ENCODE results near the gene DCTD. TPM values are rescaled to one million over a fixed set of nuclear protein-coding genes. Genes with fewer than 3 reads are reported as not detected.

DCTD gene
- total and polyA plus RNA-seq, 2 of the 13 experiments (the other 11 are each of a cell fraction or from before 2014, with no cell fraction given), result 85.1 to 95.3 TPM

DNA sequence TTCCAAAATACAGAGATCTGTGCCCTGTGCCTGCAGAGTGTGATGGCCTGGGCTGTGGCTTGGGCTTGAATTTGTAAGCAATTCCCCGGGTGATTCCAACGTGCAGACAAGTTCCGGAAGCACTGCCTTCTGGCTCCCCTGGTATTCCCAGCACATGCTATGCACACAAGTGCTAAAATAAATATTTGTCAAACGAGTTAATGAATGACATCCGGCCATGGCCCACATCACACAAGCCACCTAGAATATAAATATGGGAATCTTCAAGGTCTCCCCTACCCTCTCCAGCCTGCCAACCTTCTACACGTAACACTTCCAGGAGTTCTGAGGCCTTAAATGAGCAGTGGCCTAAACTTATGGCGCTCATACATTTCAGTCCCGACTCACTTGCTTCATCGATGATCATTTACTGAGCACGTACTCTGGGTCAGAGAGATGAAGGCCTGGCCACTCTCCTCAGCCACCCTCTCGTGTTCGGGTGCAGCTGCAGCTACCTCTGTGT lies 21.3 kb downstream of the DCTD start (continued):
- TF ChIP-seq, protein P1, sequence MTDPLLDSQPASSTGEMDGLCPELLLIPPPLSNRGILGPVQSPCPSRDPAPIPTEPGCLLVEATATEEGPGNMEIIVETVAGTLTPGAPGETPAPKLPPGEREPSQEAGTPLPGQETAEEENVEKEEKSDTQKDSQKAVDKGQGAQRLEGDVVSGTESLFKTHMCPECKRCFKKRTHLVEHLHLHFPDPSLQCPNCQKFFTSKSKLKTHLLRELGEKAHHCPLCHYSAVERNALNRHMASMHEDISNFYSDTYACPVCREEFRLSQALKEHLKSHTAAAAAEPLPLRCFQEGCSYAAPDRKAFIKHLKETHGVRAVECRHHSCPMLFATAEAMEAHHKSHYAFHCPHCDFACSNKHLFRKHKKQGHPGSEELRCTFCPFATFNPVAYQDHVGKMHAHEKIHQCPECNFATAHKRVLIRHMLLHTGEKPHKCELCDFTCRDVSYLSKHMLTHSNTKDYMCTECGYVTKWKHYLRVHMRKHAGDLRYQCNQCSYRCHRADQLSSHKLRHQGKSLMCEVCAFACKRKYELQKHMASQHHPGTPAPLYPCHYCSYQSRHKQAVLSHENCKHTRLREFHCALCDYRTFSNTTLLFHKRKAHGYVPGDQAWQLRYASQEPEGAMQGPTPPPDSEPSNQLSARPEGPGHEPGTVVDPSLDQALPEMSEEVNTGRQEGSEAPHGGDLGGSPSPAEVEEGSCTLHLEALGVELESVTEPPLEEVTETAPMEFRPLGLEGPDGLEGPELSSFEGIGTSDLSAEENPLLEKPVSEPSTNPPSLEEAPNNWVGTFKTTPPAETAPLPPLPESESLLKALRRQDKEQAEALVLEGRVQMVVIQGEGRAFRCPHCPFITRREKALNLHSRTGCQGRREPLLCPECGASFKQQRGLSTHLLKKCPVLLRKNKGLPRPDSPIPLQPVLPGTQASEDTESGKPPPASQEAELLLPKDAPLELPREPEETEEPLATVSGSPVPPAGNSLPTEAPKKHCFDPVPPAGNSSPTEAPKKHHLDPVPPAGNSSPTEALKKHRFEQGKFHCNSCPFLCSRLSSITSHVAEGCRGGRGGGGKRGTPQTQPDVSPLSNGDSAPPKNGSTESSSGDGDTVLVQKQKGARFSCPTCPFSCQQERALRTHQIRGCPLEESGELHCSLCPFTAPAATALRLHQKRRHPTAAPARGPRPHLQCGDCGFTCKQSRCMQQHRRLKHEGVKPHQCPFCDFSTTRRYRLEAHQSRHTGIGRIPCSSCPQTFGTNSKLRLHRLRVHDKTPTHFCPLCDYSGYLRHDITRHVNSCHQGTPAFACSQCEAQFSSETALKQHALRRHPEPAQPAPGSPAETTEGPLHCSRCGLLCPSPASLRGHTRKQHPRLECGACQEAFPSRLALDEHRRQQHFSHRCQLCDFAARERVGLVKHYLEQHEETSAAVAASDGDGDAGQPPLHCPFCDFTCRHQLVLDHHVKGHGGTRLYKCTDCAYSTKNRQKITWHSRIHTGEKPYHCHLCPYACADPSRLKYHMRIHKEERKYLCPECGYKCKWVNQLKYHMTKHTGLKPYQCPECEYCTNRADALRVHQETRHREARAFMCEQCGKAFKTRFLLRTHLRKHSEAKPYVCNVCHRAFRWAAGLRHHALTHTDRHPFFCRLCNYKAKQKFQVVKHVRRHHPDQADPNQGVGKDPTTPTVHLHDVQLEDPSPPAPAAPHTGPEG (CRISPR knock-in tag; IDR thresholded peaks at IDR 0.05), result no peak
- TF ChIP-seq SP2 (CRISPR knock-in tag; IDR thresholded peaks at IDR 0.05), result no peak
- TF ChIP-seq, protein P2, sequence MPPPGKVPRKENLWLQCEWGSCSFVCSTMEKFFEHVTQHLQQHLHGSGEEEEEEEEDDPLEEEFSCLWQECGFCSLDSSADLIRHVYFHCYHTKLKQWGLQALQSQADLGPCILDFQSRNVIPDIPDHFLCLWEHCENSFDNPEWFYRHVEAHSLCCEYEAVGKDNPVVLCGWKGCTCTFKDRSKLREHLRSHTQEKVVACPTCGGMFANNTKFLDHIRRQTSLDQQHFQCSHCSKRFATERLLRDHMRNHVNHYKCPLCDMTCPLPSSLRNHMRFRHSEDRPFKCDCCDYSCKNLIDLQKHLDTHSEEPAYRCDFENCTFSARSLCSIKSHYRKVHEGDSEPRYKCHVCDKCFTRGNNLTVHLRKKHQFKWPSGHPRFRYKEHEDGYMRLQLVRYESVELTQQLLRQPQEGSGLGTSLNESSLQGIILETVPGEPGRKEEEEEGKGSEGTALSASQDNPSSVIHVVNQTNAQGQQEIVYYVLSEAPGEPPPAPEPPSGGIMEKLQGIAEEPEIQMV (CRISPR knock-in tag; IDR thresholded peaks at IDR 0.05; ENCODE audit: low read depth), result no peak
- TF ChIP-seq, protein P3, sequence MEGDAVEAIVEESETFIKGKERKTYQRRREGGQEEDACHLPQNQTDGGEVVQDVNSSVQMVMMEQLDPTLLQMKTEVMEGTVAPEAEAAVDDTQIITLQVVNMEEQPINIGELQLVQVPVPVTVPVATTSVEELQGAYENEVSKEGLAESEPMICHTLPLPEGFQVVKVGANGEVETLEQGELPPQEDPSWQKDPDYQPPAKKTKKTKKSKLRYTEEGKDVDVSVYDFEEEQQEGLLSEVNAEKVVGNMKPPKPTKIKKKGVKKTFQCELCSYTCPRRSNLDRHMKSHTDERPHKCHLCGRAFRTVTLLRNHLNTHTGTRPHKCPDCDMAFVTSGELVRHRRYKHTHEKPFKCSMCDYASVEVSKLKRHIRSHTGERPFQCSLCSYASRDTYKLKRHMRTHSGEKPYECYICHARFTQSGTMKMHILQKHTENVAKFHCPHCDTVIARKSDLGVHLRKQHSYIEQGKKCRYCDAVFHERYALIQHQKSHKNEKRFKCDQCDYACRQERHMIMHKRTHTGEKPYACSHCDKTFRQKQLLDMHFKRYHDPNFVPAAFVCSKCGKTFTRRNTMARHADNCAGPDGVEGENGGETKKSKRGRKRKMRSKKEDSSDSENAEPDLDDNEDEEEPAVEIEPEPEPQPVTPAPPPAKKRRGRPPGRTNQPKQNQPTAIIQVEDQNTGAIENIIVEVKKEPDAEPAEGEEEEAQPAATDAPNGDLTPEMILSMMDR (CRISPR knock-in tag; IDR thresholded peaks at IDR 0.05), result 0 out of 2 replicates have a peak, but pooled peaks have one; percentile 17
- peak; percentile 45; the same call in 1 of the 2 replicates for TF ChIP-seq SP5 (CRISPR knock-in tag; IDR thresholded peaks at IDR 0.05; ENCODE audit: borderline replicate concordance, low read depth)
- TF ChIP-seq NBN (conservative IDR thresholded peaks at IDR 0.05), result no peak
- TF ChIP-seq ZNF367 (CRISPR knock-in tag; IDR thresholded peaks at IDR 0.05; ENCODE audit: borderline replicate concordance), result no peak
- no peak; the same call in 1 of the 2 replicates for TF ChIP-seq SIX1 (CRISPR knock-in tag; IDR thresholded peaks at IDR 0.05; ENCODE audit: borderline replicate concordance)
- no peak for TF ChIP-seq CEBPG (CRISPR knock-in tag; IDR thresholded peaks at IDR 0.05)
- TF ChIP-seq, protein P4, sequence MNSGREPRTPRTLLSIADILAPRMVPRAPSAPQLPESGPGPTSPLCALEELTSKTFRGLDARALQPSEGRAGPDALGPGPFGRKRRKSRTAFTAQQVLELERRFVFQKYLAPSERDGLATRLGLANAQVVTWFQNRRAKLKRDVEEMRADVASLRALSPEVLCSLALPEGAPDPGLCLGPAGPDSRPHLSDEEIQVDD (CRISPR knock-in tag; IDR thresholded peaks at IDR 0.05; ENCODE audit: borderline replicate concordance), result no peak
- TF ChIP-seq, protein P5, sequence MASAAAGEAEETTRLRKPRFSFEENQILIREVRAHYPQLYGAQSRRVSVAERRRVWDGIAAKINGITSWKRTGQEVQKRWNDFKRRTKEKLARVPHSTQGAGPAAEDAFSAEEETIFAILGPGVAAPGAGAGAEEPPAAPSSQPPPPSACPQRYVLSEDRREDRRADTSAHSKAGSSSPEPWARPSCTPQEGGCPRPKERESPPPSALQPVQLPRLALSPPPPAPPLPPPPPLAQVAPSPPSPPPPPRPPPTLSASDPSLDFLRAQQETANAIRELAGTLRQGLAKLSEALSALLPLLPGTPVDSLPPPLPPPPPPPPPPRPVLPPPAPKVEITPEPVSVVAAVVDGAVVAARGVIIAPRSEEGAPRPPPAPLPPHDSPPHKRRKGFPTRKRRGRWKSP (CRISPR knock-in tag; IDR thresholded peaks at IDR 0.05), result peak; percentile 86; the same call in 1 of the 2 replicates
- TF ChIP-seq ZNF225 (CRISPR knock-in tag; IDR thresholded peaks at IDR 0.05), result no peak
- peak; percentile 80 for TF ChIP-seq MEF2D (CRISPR knock-in tag; IDR thresholded peaks at IDR 0.05)
- TF ChIP-seq, protein P6, sequence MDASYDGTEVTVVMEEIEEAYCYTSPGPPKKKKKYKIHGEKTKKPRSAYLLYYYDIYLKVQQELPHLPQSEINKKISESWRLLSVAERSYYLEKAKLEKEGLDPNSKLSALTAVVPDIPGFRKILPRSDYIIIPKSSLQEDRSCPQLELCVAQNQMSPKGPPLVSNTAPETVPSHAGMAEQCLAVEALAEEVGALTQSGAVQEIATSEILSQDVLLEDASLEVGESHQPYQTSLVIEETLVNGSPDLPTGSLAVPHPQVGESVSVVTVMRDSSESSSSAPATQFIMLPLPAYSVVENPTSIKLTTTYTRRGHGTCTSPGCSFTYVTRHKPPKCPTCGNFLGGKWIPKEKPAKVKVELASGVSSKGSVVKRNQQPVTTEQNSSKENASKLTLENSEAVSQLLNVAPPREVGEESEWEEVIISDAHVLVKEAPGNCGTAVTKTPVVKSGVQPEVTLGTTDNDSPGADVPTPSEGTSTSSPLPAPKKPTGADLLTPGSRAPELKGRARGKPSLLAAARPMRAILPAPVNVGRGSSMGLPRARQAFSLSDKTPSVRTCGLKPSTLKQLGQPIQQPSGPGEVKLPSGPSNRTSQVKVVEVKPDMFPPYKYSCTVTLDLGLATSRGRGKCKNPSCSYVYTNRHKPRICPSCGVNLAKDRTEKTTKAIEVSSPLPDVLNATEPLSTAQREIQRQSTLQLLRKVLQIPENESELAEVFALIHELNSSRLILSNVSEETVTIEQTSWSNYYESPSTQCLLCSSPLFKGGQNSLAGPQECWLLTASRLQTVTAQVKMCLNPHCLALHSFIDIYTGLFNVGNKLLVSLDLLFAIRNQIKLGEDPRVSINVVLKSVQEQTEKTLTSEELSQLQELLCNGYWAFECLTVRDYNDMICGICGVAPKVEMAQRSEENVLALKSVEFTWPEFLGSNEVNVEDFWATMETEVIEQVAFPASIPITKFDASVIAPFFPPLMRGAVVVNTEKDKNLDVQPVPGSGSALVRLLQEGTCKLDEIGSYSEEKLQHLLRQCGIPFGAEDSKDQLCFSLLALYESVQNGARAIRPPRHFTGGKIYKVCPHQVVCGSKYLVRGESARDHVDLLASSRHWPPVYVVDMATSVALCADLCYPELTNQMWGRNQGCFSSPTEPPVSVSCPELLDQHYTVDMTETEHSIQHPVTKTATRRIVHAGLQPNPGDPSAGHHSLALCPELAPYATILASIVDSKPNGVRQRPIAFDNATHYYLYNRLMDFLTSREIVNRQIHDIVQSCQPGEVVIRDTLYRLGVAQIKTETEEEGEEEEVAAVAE (CRISPR knock-in tag; IDR thresholded peaks at IDR 0.05; ENCODE audit: borderline replicate concordance), result peak; percentile 70; the same call in 1 of the 2 replicates

Data from HepG2 (cell line).